Hepatocyte (in vitro differentiated cells): ENCODE data around the gene MND1. TPM values are rescaled to one million over a fixed set of nuclear protein-coding genes. Genes with fewer than 3 reads are reported as not detected.

Experiments used
- DNase-seq: peaks from one replicate; pipeline ENCODE4 v3.0.0-alpha.2; 2016; ENCODE audit warnings: low spot score
- H2AFZ ChIP-seq: fragments of 200-600 bp; sonication (generic); 2 replicates; pipeline ENCODE4 v1.6.0; 2016; ENCODE audit warnings: antibody characterized with exemption, mild to moderate bottlenecking
- H3K27ac ChIP-seq: fragments of 200-600 bp; sonication (generic); 2 replicates; pipeline ENCODE4 v1.5.1; 2016; ENCODE audit warnings: mild to moderate bottlenecking
- H3K27me3 ChIP-seq: fragments of 200-600 bp; sonication (generic); 2 replicates; pipeline ENCODE4 v1.6.1; 2016
- H3K36me3 ChIP-seq: fragments of 200-600 bp; sonication (generic); replicated peaks from 2 replicates; pipeline ENCODE4 v1.5.1; 2016; ENCODE audit warnings: low read depth; ENCODE audit not compliant: insufficient read depth
- H3K4me1 ChIP-seq: fragments of 200-600 bp; sonication (generic); 2 replicates; pipeline ENCODE4 v1.5.1; 2016; ENCODE audit warnings: mild to moderate bottlenecking, moderate library complexity; ENCODE audit not compliant: insufficient read depth
- H3K4me2 ChIP-seq: fragments of 200-600 bp; sonication (generic); 2 replicates; pipeline ENCODE4 v1.6.0; 2016
- H3K4me3 ChIP-seq: fragments of 200-600 bp; sonication (generic); 2 replicates; pipeline ENCODE4 v1.5.1; 2016; ENCODE audit warnings: mild to moderate bottlenecking
- H3K79me2 ChIP-seq: fragments of 200-600 bp; sonication (generic); 2 replicates; pipeline ENCODE4 v1.6.0; 2017; ENCODE audit warnings: mild to moderate bottlenecking
- H3K9me2 ChIP-seq: fragments of 200-600 bp; sonication (generic); replicated peaks from 2 replicates; pipeline ENCODE4 v1.6.0; 2017; ENCODE audit warnings: mild to moderate bottlenecking; ENCODE audit not compliant: insufficient read depth
- H3K9me3 ChIP-seq: fragments of 200-600 bp; sonication (generic); 2 replicates; pipeline ENCODE4 v1.5.1; 2016; ENCODE audit warnings: low read depth, mild to moderate bottlenecking
- H4K20me1 ChIP-seq: fragments of 200-600 bp; sonication (generic); 2 replicates; pipeline ENCODE4 v1.6.0; 2016; ENCODE audit warnings: mild to moderate bottlenecking; ENCODE audit not compliant: insufficient read depth, poor library complexity, severe bottlenecking
- EZH2 ChIP-seq: fragments of 200-600 bp; sonication (generic); IDR thresholded peaks from 2 replicates; pipeline ENCODE4 v1.6.1; 2016; ENCODE audit warnings: antibody characterized with exemption, mild to moderate bottlenecking, borderline replicate concordance
- EZH2phosphoT487 ChIP-seq: fragments of 200-600 bp; sonication (generic); IDR thresholded peaks from one replicate; pipeline ENCODE4 v1.6.1; 2018; ENCODE audit warnings: antibody characterized with exemption, mild to moderate bottlenecking, low read depth, moderate library complexity; ENCODE audit not compliant: unreplicated experiment, severe bottlenecking
- WGBS: methylation state at CpG from one replicate; pipeline ENCODE4 v1.1.6; 2016; ENCODE audit warnings: low lambda C conversion rate; ENCODE audit errors: missing lambda C conversion rate; 5-methylcytosine and 5-hydroxymethylcytosine counted together
- polyA plus RNA-seq: library from polyadenylated mRNA; unstranded; fragments of >200 nt; fragmentation: Nextera tagmentation; extraction: Ambion mirVana; gene quantifications from 2 replicates; pipeline ENCODE4 v1.2.1, GENCODE V29; 2016
- total RNA-seq: library from RNA; depleted of rRNA; stranded (reverse); fragments of >200 nt; gene quantifications from 2 replicates; pipeline ENCODE4 v1.2.3, GENCODE V29; 2014
- TF ChIP-seq, protein P1 (sequence below): fragments of 200-600 bp; sonication (generic); IDR thresholded peaks from 2 replicates; pipeline ENCODE4 v1.5.1; 2016; ENCODE audit warnings: antibody characterized with exemption, mild to moderate bottlenecking; ENCODE audit not compliant: poor library complexity

Gene MND1, protein sequence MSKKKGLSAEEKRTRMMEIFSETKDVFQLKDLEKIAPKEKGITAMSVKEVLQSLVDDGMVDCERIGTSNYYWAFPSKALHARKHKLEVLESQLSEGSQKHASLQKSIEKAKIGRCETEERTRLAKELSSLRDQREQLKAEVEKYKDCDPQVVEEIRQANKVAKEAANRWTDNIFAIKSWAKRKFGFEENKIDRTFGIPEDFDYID
- total RNA-seq = 4.3 and 5.8 TPM in 2 replicates
- 2.2 and 3.0 TPM in 2 replicates for polyA plus RNA-seq

DNA sequence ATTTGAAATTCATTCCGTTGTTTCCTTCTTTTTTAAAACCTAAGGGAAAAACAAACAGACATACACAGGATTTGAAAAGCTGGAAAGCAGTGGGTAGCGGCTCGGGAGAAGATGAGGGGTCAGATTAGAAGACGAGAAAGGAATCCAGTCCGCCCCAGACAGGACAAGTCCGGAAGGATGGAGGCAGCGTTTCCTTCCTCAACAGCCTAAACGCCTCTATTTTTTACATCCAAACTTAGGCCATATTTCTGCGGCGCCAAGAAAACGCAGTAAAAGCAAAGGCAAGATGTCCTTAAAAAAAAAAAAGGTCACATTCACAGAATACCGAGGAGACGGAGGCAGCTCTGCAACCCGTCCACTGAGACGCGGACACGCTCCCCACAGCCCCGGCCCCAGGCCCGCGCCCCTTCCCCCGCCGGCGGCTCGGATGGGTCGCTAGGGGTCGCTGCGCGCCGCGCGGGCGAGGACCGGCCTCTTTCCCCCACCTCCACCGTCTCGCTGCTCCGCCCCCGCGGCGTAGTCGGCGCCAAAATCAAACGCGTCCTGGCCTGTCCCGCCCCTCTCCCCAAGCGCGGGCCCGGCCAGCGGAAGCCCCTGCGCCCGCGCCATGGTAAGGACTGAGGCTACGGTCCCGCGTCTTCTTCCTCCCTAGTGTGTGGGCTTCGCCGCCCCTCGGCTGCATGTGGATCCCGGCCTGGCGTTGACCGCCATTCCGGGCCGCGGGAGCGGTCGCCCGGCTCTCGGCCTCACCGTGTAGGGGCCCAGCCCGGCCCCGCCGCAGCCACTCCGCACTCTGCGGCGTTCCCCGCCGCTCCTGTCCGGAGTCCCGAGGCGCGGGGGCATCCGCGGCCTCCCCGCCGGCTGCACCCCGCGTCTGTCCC, at the start of gene MND1:
Gene MND1, plus strand, starts transcription at position 558 of the 881 bp plus-strand sequence. Its CDS starts 50 bp downstream, at position 608.
- Histone ChIP-seq H3K27ac (peak within 1 kb of the TSS; percentile 13), H3K4me1 (no peaks in the 10 kb centered on the region), H3K79me2 (no peaks in the 10 kb centered on the region), H4K20me1 (no peaks in the 10 kb centered on the region), H3K4me3 (peak within 1 kb of the TSS; percentile 71), H3K4me2 (peak within 1 kb of the TSS; percentile 97), H3K36me3 (no peaks in the 10 kb centered on the region), H3K27me3 (no peaks in the 10 kb centered on the region), H2AFZ (peak within 1 kb of the TSS; percentile 69), H3K9me3 (no peaks in the 10 kb centered on the region), H3K9me2 (no peaks in the 10 kb centered on the region)
- 2% methylated on average over 51 of the region's 86 CpGs for WGBS
- TF ChIP-seq, protein P1, sequence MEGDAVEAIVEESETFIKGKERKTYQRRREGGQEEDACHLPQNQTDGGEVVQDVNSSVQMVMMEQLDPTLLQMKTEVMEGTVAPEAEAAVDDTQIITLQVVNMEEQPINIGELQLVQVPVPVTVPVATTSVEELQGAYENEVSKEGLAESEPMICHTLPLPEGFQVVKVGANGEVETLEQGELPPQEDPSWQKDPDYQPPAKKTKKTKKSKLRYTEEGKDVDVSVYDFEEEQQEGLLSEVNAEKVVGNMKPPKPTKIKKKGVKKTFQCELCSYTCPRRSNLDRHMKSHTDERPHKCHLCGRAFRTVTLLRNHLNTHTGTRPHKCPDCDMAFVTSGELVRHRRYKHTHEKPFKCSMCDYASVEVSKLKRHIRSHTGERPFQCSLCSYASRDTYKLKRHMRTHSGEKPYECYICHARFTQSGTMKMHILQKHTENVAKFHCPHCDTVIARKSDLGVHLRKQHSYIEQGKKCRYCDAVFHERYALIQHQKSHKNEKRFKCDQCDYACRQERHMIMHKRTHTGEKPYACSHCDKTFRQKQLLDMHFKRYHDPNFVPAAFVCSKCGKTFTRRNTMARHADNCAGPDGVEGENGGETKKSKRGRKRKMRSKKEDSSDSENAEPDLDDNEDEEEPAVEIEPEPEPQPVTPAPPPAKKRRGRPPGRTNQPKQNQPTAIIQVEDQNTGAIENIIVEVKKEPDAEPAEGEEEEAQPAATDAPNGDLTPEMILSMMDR = peak; percentile 99
- TF ChIP-seq EZH2 = no peak
- peak; percentile 91 for DNase-seq

DNA sequence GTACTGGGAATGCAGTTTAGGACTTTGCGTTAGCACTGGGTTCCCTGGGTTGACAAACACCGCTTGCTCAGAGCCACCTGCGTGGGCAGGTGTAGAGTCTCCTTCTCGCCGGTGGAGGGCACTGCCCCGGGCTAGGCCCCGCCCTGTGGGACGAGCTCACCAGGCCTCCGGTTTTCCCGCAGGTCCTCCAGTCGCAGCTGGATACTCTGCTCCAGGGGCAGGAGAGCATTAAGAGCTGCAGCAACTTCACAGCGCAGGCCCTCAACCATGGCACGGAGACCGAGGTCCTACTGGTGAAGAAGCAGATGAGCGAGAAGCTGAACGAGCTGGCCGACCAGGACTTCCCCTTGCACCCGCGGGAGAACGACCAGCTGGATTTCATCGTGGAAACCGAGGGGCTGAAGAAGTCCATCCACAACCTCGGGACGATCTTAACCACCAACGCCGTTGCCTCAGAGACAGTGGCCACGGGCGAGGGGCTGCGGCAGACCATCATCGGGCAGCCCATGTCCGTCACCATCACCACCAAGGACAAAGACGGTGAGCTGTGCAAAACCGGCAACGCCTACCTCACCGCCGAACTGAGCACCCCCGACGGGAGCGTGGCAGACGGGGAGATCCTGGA, 49.2 kb upstream of the MND1 start:
- WGBS = 96% methylated on average over 39 of the region's 40 CpGs
- no peak overlapping the region for H2AFZ ChIP-seq
- H3K27ac ChIP-seq = peak overlapping the region; percentile 71

DNA sequence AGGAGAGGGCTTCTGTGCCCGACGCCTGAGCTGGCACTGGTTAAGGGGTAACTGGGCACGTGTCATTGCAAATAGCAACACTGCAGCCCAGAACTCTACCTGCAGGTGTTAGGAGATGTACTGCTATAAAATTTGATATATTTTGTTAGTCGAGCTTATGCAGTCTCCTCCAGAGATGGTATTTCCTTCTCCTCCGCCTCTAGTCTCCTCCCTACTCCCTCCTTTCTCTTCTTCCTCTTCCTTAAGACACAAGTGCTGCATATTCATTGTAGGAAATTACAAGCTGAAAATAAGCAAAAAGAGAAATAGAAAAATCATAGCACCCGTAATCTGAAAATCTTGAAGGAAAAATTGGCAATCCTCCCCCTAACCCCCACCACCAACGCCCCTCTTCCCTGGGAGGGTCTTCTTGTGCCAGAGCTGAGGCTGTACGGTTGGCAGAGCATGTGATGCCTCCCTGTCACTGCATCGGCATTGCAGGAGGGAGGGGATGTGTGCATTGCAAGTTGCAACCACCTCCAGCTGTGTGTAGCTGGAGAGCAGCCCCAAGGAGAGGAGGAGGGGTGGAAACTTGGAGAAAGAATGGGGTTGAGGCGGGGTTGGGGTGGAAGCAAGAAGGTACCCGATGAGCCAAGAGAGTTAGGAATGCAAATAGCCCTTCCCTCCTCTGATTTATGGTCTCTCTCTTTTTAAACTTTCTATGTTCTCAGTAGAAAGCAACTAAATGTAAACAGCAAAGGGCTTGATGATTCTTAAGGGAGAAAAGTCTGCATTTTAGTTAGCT, 48.3 kb upstream of the MND1 start:
- no peaks in the 10 kb centered on the region for H3K36me3 ChIP-seq
- 63% methylated on average over 11 of the region's 11 CpGs for WGBS

More for the DNA sequence above, 49.2 kb upstream of the MND1 start:
- no peaks in the 10 kb centered on the region for H4K20me1 ChIP-seq
- H3K9me2 ChIP-seq = no peaks in the 10 kb centered on the region
- TF ChIP-seq EZH2phosphoT487 = no peak
- TF ChIP-seq EZH2 = no peak
- TF ChIP-seq, protein P1 = no peak
- H3K9me3 ChIP-seq = no peaks in the 10 kb centered on the region
- no peaks in the 10 kb centered on the region for H3K36me3 ChIP-seq
- no peak overlapping the region for H3K4me3 ChIP-seq
- peaks cover 18% of the 10 kb centered on the region for H3K4me1 ChIP-seq
- no peak overlapping the region for H3K4me2 ChIP-seq
- H3K79me2 ChIP-seq = peaks cover 27% of the 10 kb centered on the region
- no peak for DNase-seq
- no peaks in the 10 kb centered on the region for H3K27me3 ChIP-seq

More for the DNA sequence above, 48.3 kb upstream of the MND1 start:
- Histone ChIP-seq H2AFZ (no peak overlapping the region), H3K27ac (peak overlapping the region; percentile 76), H3K9me3 (no peaks in the 10 kb centered on the region), H3K9me2 (no peaks in the 10 kb centered on the region), H3K4me1 (peaks cover 18% of the 10 kb centered on the region), H3K79me2 (peaks cover 37% of the 10 kb centered on the region), H4K20me1 (no peaks in the 10 kb centered on the region), H3K4me2 (peak overlapping the region; percentile 60), H3K27me3 (no peaks in the 10 kb centered on the region), H3K4me3 (no peak overlapping the region)
- DNase-seq = peak; percentile 73
- TF ChIP-seq, protein P1 = no peak
- TF ChIP-seq EZH2 = no peak
- no peak for TF ChIP-seq EZH2phosphoT487
